Muscle of leg (tissue), 11 donors: Measurements from ENCODE around the gene NKAIN4. TPM values are rescaled to one million over a fixed set of nuclear protein-coding genes. Genes with fewer than 3 reads are reported as not detected.
A peak's percentile ranks its signal among the peaks of the same experiment; 100 is the strongest.

Experiments
- DNase-seq: peaks from one replicate; pipeline ENCODE4 v3.0.0; 2013
- H3K27ac ChIP-seq: one replicate; pipeline ENCODE4 v1.5.1; 2013; ENCODE audit warnings: mild to moderate bottlenecking, low read length, control low read depth
- H3K27me3 ChIP-seq: one replicate; pipeline ENCODE4 v1.6.1; 2013; ENCODE audit warnings: low read length; ENCODE audit not compliant: control insufficient read depth, insufficient read depth
- H3K36me3 ChIP-seq: one replicate; pipeline ENCODE4 v1.6.1; 2013; ENCODE audit warnings: low read length; ENCODE audit not compliant: control insufficient read depth, insufficient read depth
- H3K4me1 ChIP-seq: one replicate; pipeline ENCODE4 v1.6.1; 2013; ENCODE audit warnings: low read length; ENCODE audit not compliant: control insufficient read depth, insufficient read depth
- H3K4me3 ChIP-seq: one replicate; pipeline ENCODE4 v1.5.1; 2013; ENCODE audit warnings: low read length, control low read depth
- H3K9me3 ChIP-seq: replicated peaks from 2 replicates; pipeline ENCODE4 v1.6.1; 2013; ENCODE audit warnings: low read depth, low read length; ENCODE audit not compliant: control insufficient read depth
- WGBS: methylation state at CpG from one replicate; pipeline ENCODE4 v1.1.5; 2013; ENCODE audit warnings: missing lambda C conversion rate; ENCODE audit not compliant: insufficient coverage; 5-methylcytosine and 5-hydroxymethylcytosine counted together
- polyA plus RNA-seq, 8 donors: library from polyadenylated mRNA; unstranded; fragments of 120-200 nt; gene quantifications; one replicate each; pipeline versions ENCODE4 v1.2.1 to v1.2.3, GENCODE V29; 2013; ENCODE audit warnings: inconsistent platforms in 1 of 8, low replicate concordance in 1 of 8; ENCODE audit not compliant: insufficient read length in 8 of 8, insufficient read depth in 1 of 8
- total RNA-seq: library from RNA; stranded (reverse); fragments of 120-200 nt; gene quantifications from one replicate; pipeline ENCODE4 v1.2.4, GENCODE V29; 2013

Gene NKAIN4
- total and polyA plus RNA-seq, 9 donors: 28.5 to 58.0 (median 37.7) TPM

- DNase-seq: no peak
These were observed 29.3 kb upstream of the NKAIN4 start for GRCh38 chr20:63283397-63284082.

DNA sequence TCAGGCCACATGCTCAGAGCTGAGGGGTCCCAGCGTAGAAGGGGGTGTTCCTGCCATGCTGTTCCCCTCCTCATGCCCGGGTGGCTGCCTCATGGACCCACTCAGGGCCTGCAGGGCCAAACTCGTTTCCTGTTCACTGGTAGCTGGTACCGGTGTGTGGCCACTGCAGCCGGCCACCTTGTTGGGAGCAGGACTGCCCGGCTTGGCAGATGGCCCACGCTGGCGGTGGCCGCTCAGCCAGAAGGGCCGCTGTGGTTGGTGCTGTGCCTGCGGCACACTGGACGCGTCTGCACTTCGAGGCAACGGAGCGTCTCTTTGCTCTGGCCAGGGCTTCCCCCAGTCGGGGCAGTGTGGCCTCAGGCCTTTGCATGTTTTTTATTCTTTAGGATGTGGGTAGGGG, 28.7 kb upstream of the NKAIN4 start:
- no peak overlapping the region for H3K4me3 ChIP-seq
- no peaks in the 10 kb centered on the region for H3K9me3 ChIP-seq
- DNase-seq: no peak
- WGBS: 87% methylated on average over 14 of the region's 17 CpGs
- H3K27ac ChIP-seq: no peak overlapping the region
- peaks cover 19% of the 10 kb centered on the region for H3K4me1 ChIP-seq
- H3K27me3 ChIP-seq: no peaks in the 10 kb centered on the region
- H3K36me3 ChIP-seq: peaks cover 89% of the 10 kb centered on the region

More at GRCh38 chr20:63283397-63284082, 29.3 kb upstream of the NKAIN4 start:
- Histone ChIP-seq H3K4me3 (no peak overlapping the region), H3K4me1 (peaks cover 19% of the 10 kb centered on the region), H3K27me3 (no peaks in the 10 kb centered on the region), H3K27ac (no peak overlapping the region), H3K9me3 (no peaks in the 10 kb centered on the region), H3K36me3 (peaks cover 89% of the 10 kb centered on the region)
- WGBS: 92% methylated on average over 32 of the region's 33 CpGs

DNA sequence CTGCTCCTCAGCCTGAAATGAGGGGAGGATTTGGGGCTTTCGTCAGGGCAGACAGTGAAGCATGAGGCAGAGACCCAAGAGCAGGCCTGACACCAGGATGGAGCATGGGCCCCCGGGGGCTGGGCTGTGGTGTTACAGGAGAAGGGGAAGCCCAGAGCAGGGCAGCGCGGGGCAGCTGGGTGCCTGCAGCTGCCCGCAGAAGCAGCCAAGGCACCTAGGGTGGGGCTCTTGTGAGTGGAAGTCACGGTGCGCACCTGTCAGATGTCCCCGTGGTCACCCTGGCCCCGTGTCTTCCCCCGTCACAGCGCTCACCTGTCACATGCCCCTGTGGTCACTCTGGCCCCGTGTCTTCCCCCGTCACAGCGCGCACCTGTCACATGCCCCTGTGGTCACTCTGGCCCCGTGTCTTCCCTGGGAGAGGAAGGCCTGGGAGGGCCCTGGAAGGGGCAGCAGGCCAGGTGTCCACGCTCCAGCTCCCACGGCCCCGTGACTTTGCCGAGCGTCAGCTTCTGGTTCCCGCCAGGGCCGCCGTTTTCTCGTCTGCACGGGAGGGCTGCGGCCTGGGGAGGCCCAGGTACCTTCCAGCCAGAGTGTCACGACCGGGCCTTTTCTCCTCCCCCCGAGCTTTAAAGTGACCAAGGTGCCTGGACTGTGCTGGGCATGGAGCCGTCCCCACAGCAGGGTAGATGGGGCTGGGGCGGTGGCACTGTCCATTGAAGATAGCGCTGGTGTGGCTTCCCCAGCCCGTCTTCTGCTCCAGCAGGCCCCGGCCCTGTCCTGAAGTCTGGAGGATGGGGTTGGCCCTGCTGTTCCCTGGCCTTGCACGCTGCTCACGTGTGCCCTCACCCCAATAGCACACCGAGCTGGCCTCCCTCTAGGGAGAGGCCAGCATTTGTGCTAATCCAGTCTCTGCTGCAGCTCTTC, 27.7 kb upstream of the NKAIN4 start:
- DNase-seq: peak; percentile 54
- H3K27ac ChIP-seq: peak overlapping the region; percentile 74
- WGBS: 85% methylated on average over 37 of the region's 38 CpGs
- H3K27me3 ChIP-seq: no peaks in the 10 kb centered on the region
- no peaks in the 10 kb centered on the region for H3K9me3 ChIP-seq
- H3K36me3 ChIP-seq: peaks cover 87% of the 10 kb centered on the region
- no peak overlapping the region for H3K4me3 ChIP-seq
- peaks cover 19% of the 10 kb centered on the region for H3K4me1 ChIP-seq

DNA sequence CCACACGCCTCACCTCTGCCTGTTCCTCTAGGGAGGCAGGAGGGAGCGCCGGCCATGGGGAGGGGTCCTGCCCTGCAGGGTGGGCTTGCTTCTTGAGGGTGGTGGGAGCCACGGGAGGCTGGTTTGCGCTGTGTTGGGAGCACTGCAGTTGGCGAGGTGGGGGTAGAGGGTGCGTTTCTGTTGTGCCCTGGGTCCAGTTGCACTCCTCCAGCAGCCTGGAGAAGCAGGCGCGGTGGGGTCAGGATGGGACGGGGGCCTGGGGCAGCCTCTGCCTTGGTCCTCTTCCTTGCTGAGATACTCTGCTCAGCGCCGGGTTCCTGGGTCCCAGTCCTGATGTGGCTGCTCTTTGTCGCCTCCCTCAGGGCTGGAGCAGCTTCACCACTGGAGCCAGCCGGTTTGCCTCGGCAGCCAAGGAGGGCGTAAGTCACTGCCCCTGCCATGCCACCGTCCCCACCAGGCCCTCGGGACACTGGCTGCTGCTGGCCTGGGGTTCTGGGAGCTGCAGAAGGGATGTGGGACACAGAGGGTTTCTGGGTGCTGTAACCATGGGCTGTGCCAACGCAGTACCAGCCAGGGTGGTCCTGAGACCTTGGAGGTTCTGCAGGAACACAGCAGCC, 26.8 kb upstream of the NKAIN4 start:
- Histone ChIP-seq H3K27me3 (no peaks in the 10 kb centered on the region), H3K9me3 (no peaks in the 10 kb centered on the region), H3K36me3 (peaks cover 88% of the 10 kb centered on the region), H3K27ac (peak overlapping the region; percentile 65), H3K4me1 (peaks cover 19% of the 10 kb centered on the region), H3K4me3 (no peak overlapping the region)
- WGBS: 72% methylated on average over 19 of the region's 19 CpGs
- no peak for DNase-seq

DNA sequence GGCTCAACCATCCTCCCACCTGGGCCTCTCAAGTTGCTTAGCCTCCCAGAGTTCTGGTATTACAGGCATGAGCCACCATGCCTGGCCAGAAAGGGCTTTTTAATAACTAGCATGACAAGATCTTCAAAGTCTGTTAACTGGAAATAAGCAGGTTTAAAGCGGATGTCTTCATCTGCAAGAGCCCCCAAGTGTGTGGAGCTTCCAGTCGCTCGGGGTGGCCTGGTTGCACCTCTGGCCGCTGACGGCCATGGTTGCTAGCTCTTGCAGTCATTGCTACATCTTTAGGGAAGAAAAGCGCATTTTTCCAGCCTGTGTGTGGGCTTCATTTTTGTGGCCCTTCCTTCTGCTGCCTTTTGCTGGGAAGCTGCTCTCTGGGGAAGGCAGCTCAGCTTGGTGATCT, 26.1 kb upstream of the NKAIN4 start:
- no peak overlapping the region for H3K27ac ChIP-seq
- H3K27me3 ChIP-seq: no peaks in the 10 kb centered on the region
- 86% methylated on average over 5 of the region's 6 CpGs for WGBS
- peaks cover 19% of the 10 kb centered on the region for H3K4me1 ChIP-seq
- H3K9me3 ChIP-seq: no peaks in the 10 kb centered on the region
- H3K36me3 ChIP-seq: peaks cover 88% of the 10 kb centered on the region
- H3K4me3 ChIP-seq: no peak overlapping the region
- no peak for DNase-seq

- Histone ChIP-seq H3K9me3 (no peaks in the 10 kb centered on the region), H3K4me3 (no peak overlapping the region), H3K4me1 (peaks cover 19% of the 10 kb centered on the region), H3K27ac (no peak overlapping the region), H3K36me3 (peaks cover 87% of the 10 kb centered on the region), H3K27me3 (no peaks in the 10 kb centered on the region)
- no peak for DNase-seq
- 95% methylated on average over 11 of the region's 15 CpGs for WGBS
These were observed 25.7 kb upstream of the NKAIN4 start for GRCh38 chr20:63279931-63280330.

DNA sequence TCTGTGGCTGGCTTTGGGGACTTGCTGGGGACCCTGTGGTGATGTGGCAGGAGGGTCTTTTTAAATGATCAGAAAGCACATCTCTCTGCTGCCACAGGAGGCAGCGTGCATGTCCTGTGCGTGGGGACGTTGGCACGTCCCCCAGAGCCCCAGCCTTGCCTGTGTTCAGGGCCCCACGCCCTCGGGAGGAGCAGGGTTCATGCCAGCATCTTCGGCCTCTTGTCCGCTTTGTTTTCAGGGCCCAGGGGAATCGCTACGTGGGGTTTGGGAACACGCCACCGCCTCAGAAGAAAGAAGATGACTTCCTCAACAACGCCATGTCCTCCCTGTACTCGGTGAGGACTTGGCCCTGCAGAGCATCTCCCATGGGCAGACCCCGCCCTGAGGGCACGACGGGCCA, 24.4 kb upstream of the NKAIN4 start:
- no peaks in the 10 kb centered on the region for H3K9me3 ChIP-seq
- H3K4me3 ChIP-seq: no peak overlapping the region
- peaks cover 76% of the 10 kb centered on the region for H3K36me3 ChIP-seq
- H3K4me1 ChIP-seq: peaks cover 30% of the 10 kb centered on the region
- WGBS: 73% methylated on average over 14 of the region's 17 CpGs
- H3K27ac ChIP-seq: no peak overlapping the region
- no peaks in the 10 kb centered on the region for H3K27me3 ChIP-seq
- no peak for DNase-seq

- no peak overlapping the region for H3K4me3 ChIP-seq
- 92% methylated on average over 30 of the region's 30 CpGs for WGBS
- DNase-seq: no peak
- H3K36me3 ChIP-seq: peaks cover 66% of the 10 kb centered on the region
- H3K9me3 ChIP-seq: no peaks in the 10 kb centered on the region
- peaks cover 32% of the 10 kb centered on the region for H3K4me1 ChIP-seq
- H3K27me3 ChIP-seq: no peaks in the 10 kb centered on the region
- H3K27ac ChIP-seq: no peak overlapping the region
These were observed 23.4 kb upstream of the NKAIN4 start for GRCh38 chr20:63277466-63278272.

DNA sequence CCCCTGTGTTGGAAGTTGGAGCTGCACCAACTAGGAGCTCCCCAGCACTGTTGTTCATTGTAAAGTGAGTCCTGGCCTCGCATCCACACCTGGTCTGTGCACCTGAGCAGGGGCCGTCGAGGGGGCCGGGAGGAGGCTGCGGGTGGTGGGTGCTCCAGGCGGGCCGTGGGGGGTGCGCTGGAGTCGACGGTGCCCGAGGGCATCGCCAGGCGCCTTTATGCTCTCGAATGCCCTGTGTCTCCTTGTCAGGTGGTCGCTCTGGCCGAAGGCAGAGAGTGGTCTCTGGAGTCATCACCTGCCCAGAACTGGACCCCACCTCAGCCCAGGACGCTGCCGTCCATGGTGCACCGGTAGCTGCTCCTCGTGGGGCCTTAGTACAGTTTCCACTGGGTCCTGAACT, 22.7 kb upstream of the NKAIN4 start:
- Histone ChIP-seq H3K4me1 (peaks cover 31% of the 10 kb centered on the region), H3K4me3 (no peak overlapping the region), H3K27me3 (no peaks in the 10 kb centered on the region), H3K9me3 (no peaks in the 10 kb centered on the region), H3K36me3 (peaks cover 62% of the 10 kb centered on the region), H3K27ac (no peak overlapping the region)
- DNase-seq: no peak
- WGBS: 89% methylated on average over 19 of the region's 20 CpGs
